K562 (cell line): ENCODE measurements around the gene STON2. TPM values are rescaled to one million over a fixed set of nuclear protein-coding genes. Genes with fewer than 3 reads are reported as not detected.

Experiments
- JUND ChIP-seq, 2 experiments: IDR thresholded peaks; 2 replicates in 1 of 2; 3 replicates in 1 of 2; pipeline ENCODE4 v1.6.1; 2011; ENCODE audit warnings: borderline replicate concordance in 2 of 2, low read depth in 2 of 2, low read length in 2 of 2, improper control_type of control experiment in 1 of 2, missing biosample characterization in 1 of 2, missing genetic modification characterization in 1 of 2, missing genetic modification reagents in 1 of 2
- MAFF ChIP-seq: IDR thresholded peaks from 2 replicates; pipeline ENCODE4 v1.6.1; 2012; ENCODE audit warnings: low read length, improper control_type of control experiment
- MTA1 ChIP-seq: fragments of 450-650 bp; IDR thresholded peaks from 2 replicates; pipeline ENCODE4 v1.6.1; 2017; ENCODE audit warnings: borderline replicate concordance
- NKRF ChIP-seq: fragments of 450-650 bp; IDR thresholded peaks from 2 replicates; pipeline ENCODE4 v1.6.1; 2016; ENCODE audit warnings: borderline replicate concordance
- SRSF9 ChIP-seq: fragments of 200-400 bp; formaldehyde crosslinking; IDR thresholded peaks from 2 replicates; pipeline ENCODE4 v1.6.1; 2017; ENCODE audit warnings: low read depth, low read length, borderline replicate concordance
- TEAD4 ChIP-seq, 2 experiments: sonication (generic) in 1 of 2; formaldehyde crosslinking in 1 of 2; IDR thresholded peaks; 2 replicates each; pipeline versions ENCODE4 v1.6.1 to v1.8.0; 2012 to 2022; ENCODE audit warnings: borderline replicate concordance in 1 of 2, inconsistent platforms in 1 of 2, low read length in 1 of 2, mild to moderate bottlenecking in 1 of 2, missing genetic modification reagents in 1 of 2
- ZNF584 ChIP-seq: fragments of 200-800 bp; sonication (Bioruptor generic); IDR thresholded peaks from 2 replicates; pipeline ENCODE4 v1.6.1; 2016; ENCODE audit warnings: low read depth, mild to moderate bottlenecking, missing genetic modification characterization, missing compliant biosample characterization
- polyA plus RNA-seq, 8 experiments: library from polyadenylated mRNA; depleted of rRNA in 4 of 8; stranded (reverse) in 5 of 8; unstranded in 3 of 8; fragments of >200 nt; fragmentation: Nextera tagmentation in 2 of 8; fragmentation: Illumina TruSeq in 1 of 8; extraction: Ambion mirVana in 2 of 8; extraction: Trizol in 1 of 8; gene quantifications; 2 replicates each; pipeline versions ENCODE4 v1.2.1 to v1.2.3, GENCODE V29; 2011 to 2014; ENCODE audit warnings: inconsistent platforms in 1 of 8, missing spikeins in 1 of 8
- total RNA-seq, 7 experiments: library from RNA; depleted of rRNA in 6 of 7; stranded (reverse); fragments of >200 nt in 6 of 7; fragmentation: Illumina TruSeq in 2 of 7; extraction: Trizol in 2 of 7; gene quantifications; 2 replicates each; pipeline versions ENCODE4 v1.2.1 to v1.2.3, GENCODE V29; 2011 to 2021; ENCODE audit warnings: low replicate concordance in 1 of 7
- TF ChIP-seq, protein P1 (sequence below): sonication (generic); formaldehyde crosslinking; IDR thresholded peaks from 2 replicates; pipeline ENCODE4 v1.8.0; 2022; ENCODE audit warnings: mild to moderate bottlenecking, missing genetic modification reagents
- TF ChIP-seq, protein P2 (sequence below): fragments of 450-650 bp; IDR thresholded peaks from 2 replicates; pipeline ENCODE4 v1.6.1; 2018; ENCODE audit warnings: mild to moderate bottlenecking, low read depth; ENCODE audit not compliant: partially characterized antibody

The STON2 gene
- total and polyA plus RNA-seq, 9 of the 15 experiments (the other 6 are each of a cell fraction or from before 2014, with no cell fraction given) = 7.8 to 99.3 (median 53.5) TPM

- TF ChIP-seq NKRF (no peak), SRSF9 (no peak), ZNF584 (CRISPR knock-in tag) (no peak), MTA1 (no peak), JUND (IDR thresholded peaks at IDR 0.05; ENCODE audit: borderline replicate concordance, low read depth, low read length) (no peak), JUND (tag; IDR thresholded peaks at IDR 0.05; ENCODE audit: borderline replicate concordance, low read depth, low read length) (no peak), MAFF (no peak), TEAD4 (IDR thresholded peaks at IDR 0.05; ENCODE audit: low read length) (no peak), TEAD4 (CRISPR knock-in tag; IDR thresholded peaks at IDR 0.05; ENCODE audit: borderline replicate concordance) (no peak)
- TF ChIP-seq, protein P1, sequence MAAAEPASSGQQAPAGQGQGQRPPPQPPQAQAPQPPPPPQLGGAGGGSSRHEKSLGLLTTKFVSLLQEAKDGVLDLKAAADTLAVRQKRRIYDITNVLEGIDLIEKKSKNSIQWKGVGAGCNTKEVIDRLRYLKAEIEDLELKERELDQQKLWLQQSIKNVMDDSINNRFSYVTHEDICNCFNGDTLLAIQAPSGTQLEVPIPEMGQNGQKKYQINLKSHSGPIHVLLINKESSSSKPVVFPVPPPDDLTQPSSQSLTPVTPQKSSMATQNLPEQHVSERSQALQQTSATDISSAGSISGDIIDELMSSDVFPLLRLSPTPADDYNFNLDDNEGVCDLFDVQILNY = no peak
- TF ChIP-seq, protein P2, sequence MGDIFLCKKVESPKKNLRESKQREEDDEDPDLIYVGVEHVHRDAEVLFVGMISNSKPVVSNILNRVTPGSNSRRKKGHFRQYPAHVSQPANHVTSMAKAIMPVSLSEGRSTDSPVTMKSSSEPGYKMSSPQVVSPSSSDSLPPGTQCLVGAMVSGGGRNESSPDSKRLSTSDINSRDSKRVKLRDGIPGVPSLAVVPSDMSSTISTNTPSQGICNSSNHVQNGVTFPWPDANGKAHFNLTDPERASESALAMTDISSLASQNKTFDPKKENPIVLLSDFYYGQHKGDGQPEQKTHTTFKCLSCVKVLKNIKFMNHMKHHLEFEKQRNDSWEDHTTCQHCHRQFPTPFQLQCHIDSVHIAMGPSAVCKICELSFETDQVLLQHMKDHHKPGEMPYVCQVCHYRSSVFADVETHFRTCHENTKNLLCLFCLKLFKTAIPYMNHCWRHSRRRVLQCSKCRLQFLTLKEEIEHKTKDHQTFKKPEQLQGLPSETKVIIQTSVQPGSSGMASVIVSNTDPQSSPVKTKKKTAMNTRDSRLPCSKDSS = no peak
- TF ChIP-seq, all 486 proteins: peak for 0
These were observed 85.5 kb downstream of the STON2 start (continued) for GRCh38 chr14:81314443-81315175.
